ENCODE results near the gene NUDT16L1. TPM values are rescaled to one million over a fixed set of nuclear protein-coding genes. Genes with fewer than 3 reads are reported as not detected.

NUDT16L1 gene
- total and polyA plus RNA-seq, 5 donors: 30.5 to 62.3 (median 46.6) TPM

GRCh38 chr16:4664538-4665418 lies 28.6 kb upstream of the NUDT16L1 start:
- Histone ChIP-seq H3K27me3 (ENCODE audit: control insufficient read depth, insufficient read depth) (no peaks in the 10 kb centered on the region), H3K4me3 (ENCODE audit: low read length) (no peak overlapping the region), H3K9me3 (ENCODE audit: control insufficient read depth, low read length) (no peaks in the 10 kb centered on the region), H3K27ac (ENCODE audit: low read length) (no peak overlapping the region), H3K4me1 (ENCODE audit: control insufficient read depth, insufficient read depth, low read length) (peaks cover 9% of the 10 kb centered on the region)
- peak; percentile 38 to 65 for ATAC-seq
- intact Hi-C loops (cut with DNase I): no loop called here
- 63% methylated on average over 26 of the region's 26 CpGs for WGBS
- peak in 2 of 3 donors; percentile 52 to 73 for DNase-seq

- no peak overlapping the region for H3K4me3 ChIP-seq (ENCODE audit: low read length)
- no peaks in the 10 kb centered on the region for H3K27me3 ChIP-seq (ENCODE audit: control insufficient read depth, insufficient read depth)
- H3K27ac ChIP-seq (ENCODE audit: low read length): no peak overlapping the region
- H3K4me1 ChIP-seq (ENCODE audit: control insufficient read depth, insufficient read depth, low read length): peaks cover 3% of the 10 kb centered on the region
- ATAC-seq (no peak), DNase-seq (peak in 1 of 3 donors; percentile 37)
- H3K9me3 ChIP-seq (ENCODE audit: control insufficient read depth, low read length): no peaks in the 10 kb centered on the region
- intact Hi-C loops (cut with DNase I): no loop called here
- 88% methylated on average over 20 of the region's 20 CpGs for WGBS
These were observed 26.7 kb upstream of the NUDT16L1 start for GRCh38 chr16:4666537-4667202.

- H3K9me3 ChIP-seq (ENCODE audit: control insufficient read depth, low read length): no peaks in the 10 kb centered on the region
- peaks cover 3% of the 10 kb centered on the region for H3K4me1 ChIP-seq (ENCODE audit: control insufficient read depth, insufficient read depth, low read length)
- H3K27ac ChIP-seq (ENCODE audit: low read length): no peak overlapping the region
- ATAC-seq (no peak), DNase-seq (no peak)
- 94% methylated on average over 20 of the region's 20 CpGs for WGBS
- H3K27me3 ChIP-seq (ENCODE audit: control insufficient read depth, insufficient read depth): no peaks in the 10 kb centered on the region
- no peak overlapping the region for H3K4me3 ChIP-seq (ENCODE audit: low read length)
- intact Hi-C loops (cut with DNase I): no loop called here
These were observed 26.0 kb upstream of the NUDT16L1 start for GRCh38 chr16:4667203-4667963.

- WGBS: 95% methylated on average over 10 of the region's 10 CpGs
- no peak overlapping the region for H3K27ac ChIP-seq (ENCODE audit: low read length)
- H3K4me1 ChIP-seq (ENCODE audit: control insufficient read depth, insufficient read depth, low read length): peaks cover 3% of the 10 kb centered on the region
- H3K27me3 ChIP-seq (ENCODE audit: control insufficient read depth, insufficient read depth): no peaks in the 10 kb centered on the region
- intact Hi-C loops (cut with DNase I): no loop called here
- H3K4me3 ChIP-seq (ENCODE audit: low read length): no peak overlapping the region
- ATAC-seq (no peak), DNase-seq (no peak)
- no peaks in the 10 kb centered on the region for H3K9me3 ChIP-seq (ENCODE audit: control insufficient read depth, low read length)
These were observed 24.9 kb upstream of the NUDT16L1 start for GRCh38 chr16:4668313-4668960.

GRCh38 chr16:4673387-4674046 lies 19.8 kb upstream of the NUDT16L1 start:
- H3K4me1 ChIP-seq (ENCODE audit: control insufficient read depth, insufficient read depth, low read length): no peaks in the 10 kb centered on the region
- peak in 1 of 3 donors; percentile 50 for DNase-seq
- no peak for ATAC-seq
- H3K27me3 ChIP-seq (ENCODE audit: control insufficient read depth, insufficient read depth): no peaks in the 10 kb centered on the region
- intact Hi-C loops (cut with DNase I): no loop called here
- H3K27ac ChIP-seq (ENCODE audit: low read length): no peak overlapping the region
- no peak overlapping the region for H3K4me3 ChIP-seq (ENCODE audit: low read length)
- WGBS: 87% methylated on average over 33 of the region's 33 CpGs
- no peaks in the 10 kb centered on the region for H3K9me3 ChIP-seq (ENCODE audit: control insufficient read depth, low read length)

GRCh38 chr16:4674926-4675530 lies 18.3 kb upstream of the NUDT16L1 start:
- Histone ChIP-seq H3K27ac (ENCODE audit: low read length) (no peak overlapping the region), H3K4me1 (ENCODE audit: control insufficient read depth, insufficient read depth, low read length) (peaks cover 2% of the 10 kb centered on the region), H3K9me3 (ENCODE audit: control insufficient read depth, low read length) (no peaks in the 10 kb centered on the region), H3K27me3 (ENCODE audit: control insufficient read depth, insufficient read depth) (no peaks in the 10 kb centered on the region), H3K4me3 (ENCODE audit: low read length) (no peak overlapping the region)
- intact Hi-C loops (cut with DNase I): no loop called here
- no peak for DNase-seq
- WGBS: 98% methylated on average over 9 of the region's 9 CpGs
- ATAC-seq: no peak

- no peaks in the 10 kb centered on the region for H3K9me3 ChIP-seq (ENCODE audit: control insufficient read depth, low read length)
- H3K27ac ChIP-seq (ENCODE audit: low read length): peak overlapping the region; percentile 53
- H3K4me1 ChIP-seq (ENCODE audit: control insufficient read depth, insufficient read depth, low read length): peaks cover 2% of the 10 kb centered on the region
- ATAC-seq (no peak), DNase-seq (peak in 1 of 3 donors; percentile 63)
- no peak overlapping the region for H3K4me3 ChIP-seq (ENCODE audit: low read length)
- WGBS: 76% methylated on average over 23 of the region's 23 CpGs
- intact Hi-C loops (cut with DNase I): no loop called here
- no peaks in the 10 kb centered on the region for H3K27me3 ChIP-seq (ENCODE audit: control insufficient read depth, insufficient read depth)
These were observed 17.2 kb upstream of the NUDT16L1 start for GRCh38 chr16:4675864-4676786.

GRCh38 chr16:4676831-4677230 lies 16.5 kb upstream of the NUDT16L1 start:
- DNase-seq (peak; percentile 50 to 84 (median 83)), ATAC-seq (peak; percentile 39 to 65)
- H3K27me3 ChIP-seq (ENCODE audit: control insufficient read depth, insufficient read depth): no peaks in the 10 kb centered on the region
- H3K27ac ChIP-seq (ENCODE audit: low read length): peak overlapping the region; percentile 56
- H3K4me1 ChIP-seq (ENCODE audit: control insufficient read depth, insufficient read depth, low read length): peaks cover 2% of the 10 kb centered on the region
- intact Hi-C loops (cut with DNase I): no loop called here
- 64% methylated on average over 11 of the region's 11 CpGs for WGBS
- no peaks in the 10 kb centered on the region for H3K9me3 ChIP-seq (ENCODE audit: control insufficient read depth, low read length)
- H3K4me3 ChIP-seq (ENCODE audit: low read length): no peak overlapping the region

- intact Hi-C loops (cut with DNase I): no loop called here
- DNase-seq (peak; percentile 63 to 89 (median 87)), ATAC-seq (peak; percentile 67 to 71)
- Histone ChIP-seq H3K9me3 (ENCODE audit: control insufficient read depth, low read length) (no peaks in the 10 kb centered on the region), H3K4me1 (ENCODE audit: control insufficient read depth, insufficient read depth, low read length) (peaks cover 2% of the 10 kb centered on the region), H3K4me3 (ENCODE audit: low read length) (no peak overlapping the region), H3K27me3 (ENCODE audit: control insufficient read depth, insufficient read depth) (no peaks in the 10 kb centered on the region), H3K27ac (ENCODE audit: low read length) (peak overlapping the region; percentile 56)
- WGBS: 70% methylated on average over 17 of the region's 17 CpGs
These were observed 16.0 kb upstream of the NUDT16L1 start for GRCh38 chr16:4677390-4677789.

All from right cardiac atrium (tissue), 5 donors.